IMR-90 (cell line): ENCODE results near the gene RCCD1.

Experiments used
- CEBPB ChIP-seq: IDR thresholded peaks from 2 replicates; pipeline ENCODE4 v1.6.1; 2012; ENCODE audit warnings: low read depth, low read length, improper control_type of control experiment
- CHD1 ChIP-seq: IDR thresholded peaks from 2 replicates; pipeline ENCODE4 v1.6.1; 2012; ENCODE audit warnings: low read depth, low read length, improper control_type of control experiment
- MAFK ChIP-seq: IDR thresholded peaks from 2 replicates; pipeline ENCODE4 v1.6.1; 2012; ENCODE audit warnings: low read depth, low read length, improper control_type of control experiment
- MXI1 ChIP-seq: IDR thresholded peaks from 2 replicates; pipeline ENCODE4 v1.6.1; 2012; ENCODE audit warnings: low read depth, mild to moderate bottlenecking, low read length, moderate library complexity, borderline replicate concordance
- POLR2A ChIP-seq: IDR thresholded peaks from 2 replicates; pipeline ENCODE4 v1.6.1; 2012; ENCODE audit warnings: mild to moderate bottlenecking, low read depth, low read length
- RFX5 ChIP-seq: IDR thresholded peaks from 2 replicates; pipeline ENCODE4 v1.8.0; 2012; ENCODE audit warnings: low read depth, mild to moderate bottlenecking, low read length, moderate library complexity
- TF ChIP-seq, protein P1 (sequence below): conservative IDR thresholded peaks from 2 replicates; pipeline ENCODE4 v1.5.1; 2012; ENCODE audit warnings: mild to moderate bottlenecking, low read depth, low read length, improper control_type of control experiment
- TF ChIP-seq, protein P2 (sequence below): fragments of 150-350 bp; IDR thresholded peaks from 2 replicates; pipeline ENCODE4 v1.6.1; 2017; ENCODE audit warnings: mild to moderate bottlenecking, antibody characterized with exemption, low read length, low read depth

DNA sequence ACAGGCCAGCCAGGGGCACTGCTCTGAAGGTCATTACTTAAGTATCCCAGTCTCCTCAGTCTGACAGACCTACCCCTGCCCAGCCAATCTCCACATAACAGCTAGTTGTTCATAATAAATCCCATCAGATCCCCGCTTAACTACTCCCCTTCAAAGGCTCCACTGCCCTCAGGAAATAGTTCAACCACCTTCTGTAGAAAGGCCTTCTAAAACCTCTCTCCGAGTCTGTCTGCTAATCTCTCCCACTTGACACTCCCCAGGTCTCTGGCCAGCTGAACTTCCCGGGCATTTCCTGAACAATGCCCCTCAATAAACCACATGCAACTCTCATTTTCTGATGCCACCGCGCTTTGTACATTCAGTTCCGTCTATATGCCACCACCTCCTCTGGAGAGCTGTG, 33.6 kb downstream of the RCCD1 start:
- TF ChIP-seq RFX5, result no peak
- TF ChIP-seq, protein P1, sequence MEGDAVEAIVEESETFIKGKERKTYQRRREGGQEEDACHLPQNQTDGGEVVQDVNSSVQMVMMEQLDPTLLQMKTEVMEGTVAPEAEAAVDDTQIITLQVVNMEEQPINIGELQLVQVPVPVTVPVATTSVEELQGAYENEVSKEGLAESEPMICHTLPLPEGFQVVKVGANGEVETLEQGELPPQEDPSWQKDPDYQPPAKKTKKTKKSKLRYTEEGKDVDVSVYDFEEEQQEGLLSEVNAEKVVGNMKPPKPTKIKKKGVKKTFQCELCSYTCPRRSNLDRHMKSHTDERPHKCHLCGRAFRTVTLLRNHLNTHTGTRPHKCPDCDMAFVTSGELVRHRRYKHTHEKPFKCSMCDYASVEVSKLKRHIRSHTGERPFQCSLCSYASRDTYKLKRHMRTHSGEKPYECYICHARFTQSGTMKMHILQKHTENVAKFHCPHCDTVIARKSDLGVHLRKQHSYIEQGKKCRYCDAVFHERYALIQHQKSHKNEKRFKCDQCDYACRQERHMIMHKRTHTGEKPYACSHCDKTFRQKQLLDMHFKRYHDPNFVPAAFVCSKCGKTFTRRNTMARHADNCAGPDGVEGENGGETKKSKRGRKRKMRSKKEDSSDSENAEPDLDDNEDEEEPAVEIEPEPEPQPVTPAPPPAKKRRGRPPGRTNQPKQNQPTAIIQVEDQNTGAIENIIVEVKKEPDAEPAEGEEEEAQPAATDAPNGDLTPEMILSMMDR, result no peak
- TF ChIP-seq MAFK, result no peak
- no peak for TF ChIP-seq CHD1
- no peak for TF ChIP-seq POLR2A
- no peak for TF ChIP-seq MXI1
- TF ChIP-seq CEBPB, result no peak
- TF ChIP-seq, protein P2, sequence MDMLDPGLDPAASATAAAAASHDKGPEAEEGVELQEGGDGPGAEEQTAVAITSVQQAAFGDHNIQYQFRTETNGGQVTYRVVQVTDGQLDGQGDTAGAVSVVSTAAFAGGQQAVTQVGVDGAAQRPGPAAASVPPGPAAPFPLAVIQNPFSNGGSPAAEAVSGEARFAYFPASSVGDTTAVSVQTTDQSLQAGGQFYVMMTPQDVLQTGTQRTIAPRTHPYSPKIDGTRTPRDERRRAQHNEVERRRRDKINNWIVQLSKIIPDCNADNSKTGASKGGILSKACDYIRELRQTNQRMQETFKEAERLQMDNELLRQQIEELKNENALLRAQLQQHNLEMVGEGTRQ, result no peak
